Neuronal stem cell (in vitro differentiated cells): ENCODE results near the gene AP5M1.
"Not testable (repeated sequence)": the region's sequence is repeated elsewhere in the genome, so short reads cannot be mapped to it uniquely, and the experiment has no call there.

Experiments
- DNase-seq: peaks from one replicate; pipeline ENCODE4 v3.0.0-alpha.2; 2013; ENCODE audit warnings: low spot score
- H2AFZ ChIP-seq: one replicate; pipeline ENCODE4 v1.6.1; 2013; ENCODE audit warnings: mild to moderate bottlenecking, low read length, inconsistent platforms
- H2AK5ac ChIP-seq: 2 replicates; pipeline ENCODE4 v1.6.1; 2013; ENCODE audit warnings: low read depth, mild to moderate bottlenecking, inconsistent platforms, low read length, moderate library complexity, mixed read lengths
- H2BK120ac ChIP-seq: 2 replicates; pipeline ENCODE4 v1.6.1; 2013; ENCODE audit warnings: low read depth, mild to moderate bottlenecking, inconsistent platforms, low read length, moderate library complexity, mixed read lengths
- H2BK12ac ChIP-seq: one replicate; pipeline ENCODE4 v1.6.1; 2013; ENCODE audit warnings: low read length, inconsistent platforms
- H2BK15ac ChIP-seq: 2 replicates; pipeline ENCODE4 v1.6.1; 2013; ENCODE audit warnings: mild to moderate bottlenecking, low read length, inconsistent platforms, mixed read lengths
- H2BK5ac ChIP-seq: one replicate; pipeline ENCODE4 v1.6.1; 2013; ENCODE audit warnings: inconsistent platforms, mild to moderate bottlenecking, low read length, moderate library complexity
- H3K14ac ChIP-seq: one replicate; pipeline ENCODE4 v1.6.1; 2013; ENCODE audit warnings: low read length, inconsistent platforms
- H3K18ac ChIP-seq: 2 replicates; pipeline ENCODE4 v1.6.1; 2013; ENCODE audit warnings: low read length, inconsistent platforms
- H3K23ac ChIP-seq: 2 replicates; pipeline ENCODE4 v1.6.1; 2013; ENCODE audit warnings: low read depth, mild to moderate bottlenecking, mixed read lengths, low read length, inconsistent platforms; ENCODE audit not compliant: poor library complexity
- H3K27ac ChIP-seq: replicated peaks from 3 replicates; pipeline ENCODE4 v1.5.1; 2013; ENCODE audit warnings: low read length, inconsistent platforms
- H3K27me3 ChIP-seq, 3 experiments: 2 replicates each; pipeline ENCODE4 v1.6.1; 2013; ENCODE audit warnings: low read length in 3 of 3, mild to moderate bottlenecking in 2 of 3, inconsistent platforms in 1 of 3, low read depth in 1 of 3, mixed read lengths in 1 of 3, moderate library complexity in 1 of 3; ENCODE audit not compliant: control insufficient read depth in 3 of 3, insufficient read depth in 3 of 3
- H3K36me3 ChIP-seq, 2 donors: replicated peaks in 1 of 2; 2 replicates each; pipeline ENCODE4 v1.6.1; 2013; ENCODE audit warnings: low read length in 2 of 2; ENCODE audit not compliant: control insufficient read depth in 2 of 2, insufficient read depth in 2 of 2
- H3K4ac ChIP-seq: 2 replicates; pipeline ENCODE4 v1.6.1; 2013; ENCODE audit warnings: inconsistent platforms, mild to moderate bottlenecking, low read length, moderate library complexity
- H3K4me1 ChIP-seq, 2 donors: 1 replicate in 1 of 2; 2 replicates in 1 of 2; pipeline ENCODE4 v1.6.1; 2013; ENCODE audit warnings: low read length in 2 of 2, low read depth in 1 of 2; ENCODE audit not compliant: control insufficient read depth in 2 of 2, insufficient read depth in 1 of 2
- H3K4me2 ChIP-seq: one replicate; pipeline ENCODE4 v1.6.1; 2013; ENCODE audit warnings: mild to moderate bottlenecking, low read length, inconsistent platforms; ENCODE audit not compliant: insufficient read depth, poor library complexity, severe bottlenecking
- H3K4me3 ChIP-seq, 2 donors: 2 replicates each; pipeline ENCODE4 v1.5.1; 2013; ENCODE audit warnings: low read length in 2 of 2, mild to moderate bottlenecking in 2 of 2, inconsistent platforms in 1 of 2, moderate library complexity in 1 of 2
- H3K79me1 ChIP-seq: one replicate; pipeline ENCODE4 v1.6.1; 2013; ENCODE audit warnings: low read depth, mild to moderate bottlenecking, inconsistent platforms, low read length, moderate library complexity
- H3K9ac ChIP-seq: one replicate; pipeline ENCODE4 v1.6.1; 2013; ENCODE audit warnings: mild to moderate bottlenecking, low read depth, low read length, inconsistent platforms; ENCODE audit not compliant: poor library complexity
- H3K9me3 ChIP-seq, 2 donors: replicated peaks in 1 of 2; 2 replicates each; pipeline versions ENCODE3 to v1.6.1; 2013; ENCODE audit warnings: low read length in 2 of 2, mild to moderate bottlenecking in 2 of 2, inconsistent platforms in 1 of 2, low read depth in 1 of 2, mixed read lengths in 1 of 2, moderate library complexity in 1 of 2; ENCODE audit not compliant: control insufficient read depth in 2 of 2, insufficient read depth in 1 of 2
- H4K8ac ChIP-seq: one replicate; pipeline ENCODE4 v1.6.1; 2013; ENCODE audit warnings: low read depth, mild to moderate bottlenecking, inconsistent platforms, low read length, moderate library complexity
- H4K91ac ChIP-seq: one replicate; pipeline ENCODE4 v1.6.1; 2013; ENCODE audit warnings: low read length, low read depth, mild to moderate bottlenecking, inconsistent platforms; ENCODE audit not compliant: poor library complexity
- WGBS, 2 donors: extraction: QIAGEN DNeasy Blood & Tissue Kit; methylation state at CpG; one replicate each; pipeline ENCODE4 v1.1.7; 2013; ENCODE audit warnings: missing lambda C conversion rate in 2 of 2, mixed read lengths in 1 of 2; ENCODE audit not compliant: insufficient read length in 2 of 2, insufficient replicate concordance in 1 of 2; ENCODE audit errors: extremely low coverage in 2 of 2; 5-methylcytosine and 5-hydroxymethylcytosine counted together

The AP5M1 gene

DNA sequence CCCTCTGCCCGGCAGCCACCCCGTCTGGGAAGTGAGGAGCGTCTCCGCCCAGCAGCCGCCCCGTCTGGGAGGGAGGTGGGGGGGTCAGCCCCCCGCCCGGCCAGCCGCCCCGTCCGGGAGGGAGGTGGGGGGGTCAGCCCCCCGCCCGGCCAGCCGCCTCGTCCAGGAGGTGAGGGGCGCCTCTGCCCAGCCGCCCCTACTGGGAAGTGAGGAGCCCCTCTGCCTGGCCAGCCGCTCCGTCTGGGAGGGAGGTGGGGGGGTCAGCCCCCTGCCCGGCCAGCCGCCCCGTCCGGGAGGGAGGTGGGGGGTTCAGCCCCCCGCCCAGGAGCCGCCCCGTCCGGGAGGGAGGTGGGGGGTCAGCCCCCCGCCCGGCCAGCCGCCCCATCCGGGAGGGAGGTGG lies 65.0 kb downstream of the AP5M1 start:
- not testable (repeated sequence) for H4K8ac ChIP-seq, H3K4ac ChIP-seq, H3K9me3 ChIP-seq, H3K4me2 ChIP-seq, H3K18ac ChIP-seq, H3K27ac ChIP-seq, H3K36me3 ChIP-seq, H3K79me1 ChIP-seq, H3K23ac ChIP-seq, H2BK12ac ChIP-seq, H2BK5ac ChIP-seq, H4K91ac ChIP-seq, H3K14ac ChIP-seq, H3K4me3 ChIP-seq, DNase-seq, H3K9ac ChIP-seq, H3K4me1 ChIP-seq, H2AFZ ChIP-seq, H3K27me3 ChIP-seq, H2BK15ac ChIP-seq, H2AK5ac ChIP-seq, H2BK120ac ChIP-seq
- no CpG with 5 or more reads among the region's 31 CpGs for WGBS, 2 donors

GRCh38 chr14:57343545-57344297 lies 75.0 kb downstream of the AP5M1 start:
- H3K27me3 ChIP-seq, H2AK5ac ChIP-seq, H3K4me1 ChIP-seq, H3K79me1 ChIP-seq, H4K91ac ChIP-seq, H2BK15ac ChIP-seq, H3K4me3 ChIP-seq, H3K23ac ChIP-seq, H3K9ac ChIP-seq, H3K36me3 ChIP-seq, H2BK12ac ChIP-seq, H3K27ac ChIP-seq, H3K4me2 ChIP-seq, H4K8ac ChIP-seq, H3K9me3 ChIP-seq, H2BK120ac ChIP-seq, H3K4ac ChIP-seq, H2BK5ac ChIP-seq, H3K18ac ChIP-seq, DNase-seq, H3K14ac ChIP-seq: not testable (repeated sequence)
- peak overlapping the region; percentile 72 for H2AFZ ChIP-seq
- WGBS, 2 donors = no CpG with 5 or more reads among the region's 34 CpGs

DNA sequence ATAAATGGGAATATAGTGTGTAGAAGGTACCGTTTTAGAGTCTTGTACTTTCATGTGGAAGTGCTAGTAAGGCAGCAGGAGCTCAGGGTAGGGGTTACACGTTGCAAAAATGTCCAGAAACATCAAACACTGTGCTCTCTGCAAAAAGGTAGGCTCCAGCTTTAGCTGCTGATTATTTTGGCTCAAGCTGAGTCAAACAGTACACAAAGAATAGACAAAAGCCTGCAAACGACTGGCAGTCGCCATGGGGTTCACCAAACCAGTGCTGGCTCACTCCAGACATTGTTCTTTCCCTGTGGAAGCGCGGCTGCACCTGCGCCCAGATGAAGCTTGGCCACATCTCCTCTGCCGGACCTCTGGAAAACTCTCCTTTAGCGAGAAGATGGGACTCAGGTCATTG lies 76.3 kb downstream of the AP5M1 start:
- Histone ChIP-seq H3K18ac (no peak overlapping the region), H3K4me1 (peaks cover 5% of the 10 kb centered on the region in 2 donors), H3K14ac (no peak overlapping the region), H3K79me1 (no peaks in the 10 kb centered on the region), H3K27ac (no peak overlapping the region), H2BK15ac (no peak overlapping the region), H3K9me3 (peaks cover 0 to 2% of the 10 kb centered on the region in 2 donors), H3K36me3 (no peaks in the 10 kb centered on the region), H2BK120ac (no peak overlapping the region), H3K27me3 (no peaks in the 10 kb centered on the region), H3K4me3 (no peak overlapping the region), H2BK5ac (no peak overlapping the region), H4K91ac (no peak overlapping the region), H4K8ac (no peak overlapping the region), H2BK12ac (no peak overlapping the region), H3K4ac (no peak overlapping the region), H2AK5ac (no peak overlapping the region), H3K9ac (no peak overlapping the region), H3K23ac (no peak overlapping the region), H2AFZ (peak overlapping the region; percentile 82), H3K4me2 (no peak overlapping the region)
- DNase-seq = no peak
- no CpG with 5 or more reads among the region's 9 CpGs for WGBS, 2 donors

- Histone ChIP-seq H2AFZ (no peak overlapping the region), H3K4me2 (no peak overlapping the region), H3K23ac (no peak overlapping the region), H2AK5ac (no peak overlapping the region), H3K9me3 (peaks cover 0 to 2% of the 10 kb centered on the region in 2 donors), H2BK120ac (no peak overlapping the region), H2BK5ac (no peak overlapping the region), H3K18ac (no peak overlapping the region), H3K36me3 (no peaks in the 10 kb centered on the region), H4K91ac (no peak overlapping the region), H3K27me3 (no peaks in the 10 kb centered on the region), H2BK12ac (no peak overlapping the region), H2BK15ac (no peak overlapping the region), H3K79me1 (no peaks in the 10 kb centered on the region), H3K4ac (no peak overlapping the region), H3K9ac (no peak overlapping the region), H3K14ac (no peak overlapping the region), H3K27ac (no peak overlapping the region), H3K4me3 (no peak overlapping the region), H4K8ac (no peak overlapping the region), H3K4me1 (peaks cover 5% of the 10 kb centered on the region in 2 donors)
- no peak for DNase-seq
- no CpG with 5 or more reads among the region's 2 CpGs for WGBS, 2 donors
These were observed 78.0 kb downstream of the AP5M1 start for GRCh38 chr14:57346741-57347140.
